Endodermal cell (in vitro differentiated cells): ENCODE results near the gene SEMA5B. TPM values are rescaled to one million over a fixed set of nuclear protein-coding genes. Genes with fewer than 3 reads are reported as not detected.

Experiments
- DNase-seq: peaks from one replicate; pipeline ENCODE4 v3.0.0-alpha.2; 2017
- H3K27ac ChIP-seq: 2 replicates; pipeline ENCODE4 v1.5.1; 2013; ENCODE audit warnings: mild to moderate bottlenecking, low read depth, low read length, moderate library complexity
- H3K27me3 ChIP-seq: 2 replicates; pipeline ENCODE4 v1.6.1; 2013; ENCODE audit warnings: mild to moderate bottlenecking, low read length, moderate library complexity; ENCODE audit not compliant: insufficient read depth, control insufficient read depth, poor library complexity, severe bottlenecking
- H3K36me3 ChIP-seq: 2 replicates; pipeline ENCODE4 v1.7.0; 2013; ENCODE audit warnings: mild to moderate bottlenecking, low read length, moderate library complexity; ENCODE audit not compliant: control insufficient read depth, insufficient read depth
- H3K4me1 ChIP-seq: one replicate; pipeline ENCODE4 v1.7.0; 2013; ENCODE audit warnings: low read length; ENCODE audit not compliant: control insufficient read depth, insufficient read depth
- H3K4me3 ChIP-seq: 2 replicates; pipeline ENCODE4 v1.5.1; 2013; ENCODE audit warnings: mild to moderate bottlenecking, low read length, moderate library complexity
- H3K9ac ChIP-seq: 2 replicates; pipeline ENCODE4 v1.6.1; 2013; ENCODE audit warnings: mild to moderate bottlenecking, low read length, moderate library complexity; ENCODE audit not compliant: poor library complexity, severe bottlenecking; ENCODE audit errors: extremely low read depth
- H3K9me3 ChIP-seq: 2 replicates; pipeline ENCODE4 v1.6.1; 2013; ENCODE audit warnings: mild to moderate bottlenecking, low read length, moderate library complexity; ENCODE audit not compliant: control insufficient read depth
- H3K27ac Mint-ChIP-seq: 2 replicates; pipeline ENCODE4 v1.8.0; 2020; ENCODE audit warnings: mixed read lengths
- H3K27me3 Mint-ChIP-seq: 2 replicates; pipeline ENCODE4 v1.8.0; 2021; ENCODE audit warnings: mild to moderate bottlenecking, mixed read lengths; ENCODE audit not compliant: insufficient read depth
- H3K36me3 Mint-ChIP-seq: 2 replicates; pipeline ENCODE4 v1.8.0; 2020; ENCODE audit warnings: low read depth, mixed read lengths
- H3K4me1 Mint-ChIP-seq: 2 replicates; pipeline ENCODE4 v1.8.0; 2020; ENCODE audit warnings: mixed read lengths
- H3K4me3 Mint-ChIP-seq: 2 replicates; pipeline ENCODE4 v1.8.0; 2020; ENCODE audit warnings: mild to moderate bottlenecking, moderate library complexity, mixed read lengths
- H3K9me3 Mint-ChIP-seq: 2 replicates; pipeline ENCODE4 v1.8.0; 2020; ENCODE audit warnings: mild to moderate bottlenecking, mixed read lengths
- CTCF ChIP-seq: fragments of 200-600 bp; sonication (generic); conservative IDR thresholded peaks from 2 replicates; pipeline ENCODE4 v1.5.0; 2021; ENCODE audit warnings: antibody characterized with exemption, mild to moderate bottlenecking
- WGBS, 2 experiments: methylation state at CpG; one replicate each; pipeline versions ENCODE4 v1.1.5 to v1.1.7; 2013; ENCODE audit warnings: missing lambda C conversion rate in 2 of 2, mixed read lengths in 1 of 2; ENCODE audit not compliant: insufficient coverage in 1 of 2, insufficient read length in 1 of 2; 5-methylcytosine and 5-hydroxymethylcytosine counted together
- total RNA-seq, 2 donors: library from RNA; stranded (reverse); fragmentation: NEBNext Ultra II Directional in 1 of 2; extraction: Animal tissue kit (Norgen Biotek cat#: 25700) in 1 of 2; gene quantifications; 2 replicates in 1 of 2; 3 replicates in 1 of 2; pipeline ENCODE4 v1.2.1, GENCODE V29; 2021

SEMA5B gene
- total RNA-seq, 2 donors from 2014 or later, result 37.3 to 45.8 TPM

- no peaks in the 10 kb centered on the region for H3K4me1 ChIP-seq
- no peak overlapping the region for H3K27ac ChIP-seq
- H3K27me3 ChIP-seq, result no peaks in the 10 kb centered on the region
- WGBS, 2 experiments, result 71 to 79% methylated on average over 8 to 10 of the region's 10 CpGs
- no peaks in the 10 kb centered on the region for H3K9me3 Mint-ChIP-seq
- H3K36me3 Mint-ChIP-seq, result no peaks in the 10 kb centered on the region
- peaks cover 28% of the 10 kb centered on the region for H3K4me1 Mint-ChIP-seq
- no peak overlapping the region for H3K4me3 Mint-ChIP-seq
- H3K27me3 Mint-ChIP-seq, result no peaks in the 10 kb centered on the region
- no peak overlapping the region for H3K9ac ChIP-seq
- H3K27ac Mint-ChIP-seq, result no peak overlapping the region
- TF ChIP-seq CTCF, result no peak
- no peaks in the 10 kb centered on the region for H3K36me3 ChIP-seq
- no peaks in the 10 kb centered on the region for H3K9me3 ChIP-seq
- no peak for DNase-seq
- no peak overlapping the region for H3K4me3 ChIP-seq
Observed at GRCh38 chr3:123046262-123047061, 18.9 kb upstream of the SEMA5B start.

- DNase-seq, result no peak
- Histone ChIP-seq H3K4me3 (no peak overlapping the region), H3K36me3 (no peaks in the 10 kb centered on the region), H3K27ac (no peak overlapping the region), H3K27me3 (no peaks in the 10 kb centered on the region), H3K4me1 (no peaks in the 10 kb centered on the region), H3K9me3 (no peaks in the 10 kb centered on the region), H3K9ac (no peak overlapping the region)
- no peaks in the 10 kb centered on the region for H3K9me3 Mint-ChIP-seq
- H3K27ac Mint-ChIP-seq, result no peak overlapping the region
- WGBS, 2 experiments, result 56 to 69% methylated on average over 3 to 5 of the region's 5 CpGs
- H3K36me3 Mint-ChIP-seq, result no peaks in the 10 kb centered on the region
- H3K4me1 Mint-ChIP-seq, result peaks cover 22% of the 10 kb centered on the region
- no peak for TF ChIP-seq CTCF
- H3K27me3 Mint-ChIP-seq, result peaks cover 7% of the 10 kb centered on the region
- no peak overlapping the region for H3K4me3 Mint-ChIP-seq
Observed at GRCh38 chr3:123044981-123045763, 17.6 kb upstream of the SEMA5B start.

- Mint-ChIP-seq H3K4me1 (peaks cover 31% of the 10 kb centered on the region), H3K9me3 (no peaks in the 10 kb centered on the region), H3K27ac (no peak overlapping the region), H3K4me3 (no peak overlapping the region), H3K27me3 (peaks cover 33% of the 10 kb centered on the region), H3K36me3 (no peaks in the 10 kb centered on the region)
- DNase-seq, result no peak
- TF ChIP-seq CTCF, result no peak
- Histone ChIP-seq H3K4me1 (no peaks in the 10 kb centered on the region), H3K36me3 (no peaks in the 10 kb centered on the region), H3K9me3 (no peaks in the 10 kb centered on the region), H3K9ac (no peak overlapping the region), H3K27ac (no peak overlapping the region), H3K4me3 (no peak overlapping the region), H3K27me3 (peaks cover 13% of the 10 kb centered on the region)
- 90 to 95% methylated on average over 5 to 6 of the region's 6 CpGs for WGBS, 2 experiments
Observed at GRCh38 chr3:123042413-123042812, 14.8 kb upstream of the SEMA5B start.
